OCI-LY1 (cell line): ENCODE results near the gene PDE3A.

Experiments used
- H2AFZ ChIP-seq: fragments of 200-600 bp; sonication (generic), shearing (Covaris generic); 2 replicates; pipeline ENCODE4 v1.6.0; 2014; ENCODE audit warnings: antibody characterized with exemption, mild to moderate bottlenecking, low read length
- H3F3A ChIP-seq: fragments of 200-600 bp; sonication (generic), shearing (Covaris generic); 2 replicates; pipeline ENCODE4 v1.6.0; 2014; ENCODE audit warnings: mild to moderate bottlenecking, antibody characterized with exemption, low read length, moderate library complexity; ENCODE audit not compliant: insufficient read depth
- H3K27ac ChIP-seq: fragments of 200-600 bp; sonication (generic); 2 replicates; pipeline ENCODE4 v1.5.1; 2014; ENCODE audit warnings: low read length, mixed run types, mild to moderate bottlenecking, low read depth; ENCODE audit not compliant: poor library complexity, severe bottlenecking
- H3K27me3 ChIP-seq: fragments of 200-600 bp; sonication (generic); 2 replicates; pipeline ENCODE4 v1.6.0; 2014; ENCODE audit warnings: antibody characterized with exemption, mild to moderate bottlenecking, low read length, moderate library complexity; ENCODE audit not compliant: insufficient read depth
- H3K36me3 ChIP-seq: fragments of 200-600 bp; sonication (generic); 2 replicates; pipeline ENCODE4 v1.6.1; 2014; ENCODE audit warnings: mild to moderate bottlenecking, antibody characterized with exemption, low read length, moderate library complexity, mixed read lengths; ENCODE audit not compliant: insufficient read depth
- H3K4me1 ChIP-seq: fragments of 200-600 bp; sonication (generic); 2 replicates; pipeline ENCODE4 v1.5.1; 2014; ENCODE audit warnings: mild to moderate bottlenecking, low read length, moderate library complexity; ENCODE audit not compliant: insufficient read depth, severe bottlenecking
- H3K4me2 ChIP-seq: fragments of 200-600 bp; sonication (generic), shearing (Covaris generic); 2 replicates; pipeline ENCODE4 v1.6.1; 2014; ENCODE audit warnings: low read length
- H3K4me3 ChIP-seq: fragments of 200-600 bp; sonication (generic); 2 replicates; pipeline ENCODE4 v1.5.1; 2014; ENCODE audit warnings: low read length, low read depth, mild to moderate bottlenecking, mixed read lengths; ENCODE audit not compliant: poor library complexity, severe bottlenecking
- H3K79me2 ChIP-seq: fragments of 200-600 bp; shearing (Covaris generic); 2 replicates; pipeline ENCODE4 v1.6.1; 2016; ENCODE audit warnings: mixed run types, low read length, mixed read lengths; ENCODE audit not compliant: insufficient read depth
- H3K9ac ChIP-seq: fragments of 200-600 bp; sonication (generic), shearing (Covaris generic); 2 replicates; pipeline ENCODE4 v1.6.1; 2014; ENCODE audit warnings: mild to moderate bottlenecking, low read length, mixed read lengths
- H3K9me2 ChIP-seq: fragments of 200-600 bp; sonication (generic), shearing (Covaris generic); 2 replicates; pipeline ENCODE4 v1.6.1; 2014; ENCODE audit warnings: low read depth, mild to moderate bottlenecking, low read length, mixed read lengths
- H3K9me3 ChIP-seq: fragments of 200-600 bp; shearing (Covaris generic); 2 replicates; pipeline ENCODE4 v1.6.1; 2014; ENCODE audit warnings: low read length, mixed read lengths
- H4K20me1 ChIP-seq: fragments of 200-600 bp; sonication (generic), shearing (Covaris generic); 2 replicates; pipeline ENCODE4 v1.6.0; 2016; ENCODE audit warnings: mild to moderate bottlenecking, low read length; ENCODE audit not compliant: insufficient read depth
- EZH2 ChIP-seq: fragments of 200-600 bp; sonication (generic), shearing (Covaris generic); IDR thresholded peaks from 2 replicates; pipeline ENCODE4 v1.8.0; 2017; ENCODE audit warnings: borderline replicate concordance, mixed run types, mild to moderate bottlenecking, antibody characterized with exemption, low read length, moderate library complexity, mixed read lengths
- TF ChIP-seq, protein P1 (sequence below): fragments of 200-600 bp; sonication (generic), shearing (Covaris generic); IDR thresholded peaks from 2 replicates; pipeline ENCODE4 v1.5.1; 2017; ENCODE audit warnings: mild to moderate bottlenecking, antibody characterized with exemption, low read length, moderate library complexity, mixed read lengths

PDE3A gene

DNA sequence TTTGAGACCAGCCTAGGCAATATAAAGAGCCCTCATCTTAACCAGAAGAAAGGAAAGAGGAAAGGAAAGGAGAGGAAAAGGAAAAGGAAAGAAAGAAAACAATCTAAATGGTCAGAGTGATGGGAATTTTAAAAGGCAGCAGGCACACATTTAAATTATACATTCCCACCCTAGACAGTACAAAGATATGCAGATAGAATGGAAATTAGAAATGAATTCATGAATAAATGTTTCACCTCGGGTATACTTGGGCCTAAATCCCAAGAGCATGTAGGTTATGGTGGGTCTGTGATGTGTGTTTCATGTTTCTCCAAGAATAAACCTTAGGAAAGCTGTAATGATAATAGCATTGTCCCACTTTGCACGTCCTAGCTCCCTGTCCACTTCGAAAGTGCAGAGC, 222.2 kb downstream of the PDE3A start:
- H2AFZ ChIP-seq = no peak overlapping the region

GRCh38 chr12:20592556-20592955, 224.2 kb downstream of the PDE3A start:
- Histone ChIP-seq H3K27ac (no peak overlapping the region), H3F3A (no peaks in the 10 kb centered on the region), H3K27me3 (no peaks in the 10 kb centered on the region), H3K4me2 (no peak overlapping the region), H3K4me3 (no peak overlapping the region), H4K20me1 (no peaks in the 10 kb centered on the region), H3K9me2 (no peaks in the 10 kb centered on the region), H3K9ac (no peak overlapping the region), H3K4me1 (no peaks in the 10 kb centered on the region), H2AFZ (no peak overlapping the region), H3K36me3 (no peaks in the 10 kb centered on the region), H3K79me2 (no peaks in the 10 kb centered on the region), H3K9me3 (no peaks in the 10 kb centered on the region)
- TF ChIP-seq, protein P1, sequence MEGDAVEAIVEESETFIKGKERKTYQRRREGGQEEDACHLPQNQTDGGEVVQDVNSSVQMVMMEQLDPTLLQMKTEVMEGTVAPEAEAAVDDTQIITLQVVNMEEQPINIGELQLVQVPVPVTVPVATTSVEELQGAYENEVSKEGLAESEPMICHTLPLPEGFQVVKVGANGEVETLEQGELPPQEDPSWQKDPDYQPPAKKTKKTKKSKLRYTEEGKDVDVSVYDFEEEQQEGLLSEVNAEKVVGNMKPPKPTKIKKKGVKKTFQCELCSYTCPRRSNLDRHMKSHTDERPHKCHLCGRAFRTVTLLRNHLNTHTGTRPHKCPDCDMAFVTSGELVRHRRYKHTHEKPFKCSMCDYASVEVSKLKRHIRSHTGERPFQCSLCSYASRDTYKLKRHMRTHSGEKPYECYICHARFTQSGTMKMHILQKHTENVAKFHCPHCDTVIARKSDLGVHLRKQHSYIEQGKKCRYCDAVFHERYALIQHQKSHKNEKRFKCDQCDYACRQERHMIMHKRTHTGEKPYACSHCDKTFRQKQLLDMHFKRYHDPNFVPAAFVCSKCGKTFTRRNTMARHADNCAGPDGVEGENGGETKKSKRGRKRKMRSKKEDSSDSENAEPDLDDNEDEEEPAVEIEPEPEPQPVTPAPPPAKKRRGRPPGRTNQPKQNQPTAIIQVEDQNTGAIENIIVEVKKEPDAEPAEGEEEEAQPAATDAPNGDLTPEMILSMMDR = no peak
- no peak for TF ChIP-seq EZH2

More for the DNA sequence above, 222.2 kb downstream of the PDE3A start:
- H3K4me2 ChIP-seq = no peak overlapping the region
- no peaks in the 10 kb centered on the region for H3F3A ChIP-seq
- no peak overlapping the region for H3K4me3 ChIP-seq
- no peaks in the 10 kb centered on the region for H3K9me2 ChIP-seq
- no peaks in the 10 kb centered on the region for H4K20me1 ChIP-seq
- H3K9ac ChIP-seq = no peak overlapping the region
- H3K27ac ChIP-seq = no peak overlapping the region
- no peak for TF ChIP-seq EZH2
- TF ChIP-seq, protein P1 = no peak
- H3K4me1 ChIP-seq = no peaks in the 10 kb centered on the region
- no peaks in the 10 kb centered on the region for H3K36me3 ChIP-seq
- H3K79me2 ChIP-seq = no peaks in the 10 kb centered on the region
- no peaks in the 10 kb centered on the region for H3K9me3 ChIP-seq
- H3K27me3 ChIP-seq = no peaks in the 10 kb centered on the region

- TF ChIP-seq, protein P1 = no peak
- no peak for TF ChIP-seq EZH2
- Histone ChIP-seq H3K27ac (no peak overlapping the region), H4K20me1 (no peaks in the 10 kb centered on the region)
Measured at GRCh38 chr12:20593611-20594010, 225.3 kb downstream of the PDE3A start.

More at GRCh38 chr12:20593611-20594010, 225.3 kb downstream of the PDE3A start:
- H3K27me3 ChIP-seq = no peaks in the 10 kb centered on the region
- no peaks in the 10 kb centered on the region for H3K79me2 ChIP-seq
- no peaks in the 10 kb centered on the region for H3K36me3 ChIP-seq
- no peak overlapping the region for H3K9ac ChIP-seq
- H3K9me2 ChIP-seq = no peaks in the 10 kb centered on the region
- H3K4me2 ChIP-seq = no peak overlapping the region
- H3K4me1 ChIP-seq = no peaks in the 10 kb centered on the region
- H2AFZ ChIP-seq = no peak overlapping the region
- H3F3A ChIP-seq = no peaks in the 10 kb centered on the region
- no peaks in the 10 kb centered on the region for H3K9me3 ChIP-seq
- H3K4me3 ChIP-seq = no peak overlapping the region
